ENCODE measurements around the gene TATDN2.

The TATDN2 gene

GRCh38 chr3:10238345-10239183, 9.7 kb upstream of the TATDN2 start:
- Histone ChIP-seq H3K4me2 (ENCODE audit: low read length) (no peak overlapping the region), H2AFZ (no peak overlapping the region), H3K36me3 (ENCODE audit: control insufficient read depth, insufficient read depth, low read length) (no peaks in the 10 kb centered on the region), H3K9me3 (ENCODE audit: control insufficient read depth, low read length) (no peaks in the 10 kb centered on the region), H3K4me3 (ENCODE audit: low read depth, low read length) (no peak overlapping the region), H3K9ac (no peak overlapping the region), H3K27me3 (ENCODE audit: control insufficient read depth, insufficient read depth, low read length) (no peaks in the 10 kb centered on the region), H3K27ac (no peak overlapping the region), H3K79me2 (no peaks in the 10 kb centered on the region), H3K4me1 (no peaks in the 10 kb centered on the region)
- TF ChIP-seq, protein P1, sequence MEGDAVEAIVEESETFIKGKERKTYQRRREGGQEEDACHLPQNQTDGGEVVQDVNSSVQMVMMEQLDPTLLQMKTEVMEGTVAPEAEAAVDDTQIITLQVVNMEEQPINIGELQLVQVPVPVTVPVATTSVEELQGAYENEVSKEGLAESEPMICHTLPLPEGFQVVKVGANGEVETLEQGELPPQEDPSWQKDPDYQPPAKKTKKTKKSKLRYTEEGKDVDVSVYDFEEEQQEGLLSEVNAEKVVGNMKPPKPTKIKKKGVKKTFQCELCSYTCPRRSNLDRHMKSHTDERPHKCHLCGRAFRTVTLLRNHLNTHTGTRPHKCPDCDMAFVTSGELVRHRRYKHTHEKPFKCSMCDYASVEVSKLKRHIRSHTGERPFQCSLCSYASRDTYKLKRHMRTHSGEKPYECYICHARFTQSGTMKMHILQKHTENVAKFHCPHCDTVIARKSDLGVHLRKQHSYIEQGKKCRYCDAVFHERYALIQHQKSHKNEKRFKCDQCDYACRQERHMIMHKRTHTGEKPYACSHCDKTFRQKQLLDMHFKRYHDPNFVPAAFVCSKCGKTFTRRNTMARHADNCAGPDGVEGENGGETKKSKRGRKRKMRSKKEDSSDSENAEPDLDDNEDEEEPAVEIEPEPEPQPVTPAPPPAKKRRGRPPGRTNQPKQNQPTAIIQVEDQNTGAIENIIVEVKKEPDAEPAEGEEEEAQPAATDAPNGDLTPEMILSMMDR (IDR thresholded peaks at IDR 0.05) = no peak

DNA sequence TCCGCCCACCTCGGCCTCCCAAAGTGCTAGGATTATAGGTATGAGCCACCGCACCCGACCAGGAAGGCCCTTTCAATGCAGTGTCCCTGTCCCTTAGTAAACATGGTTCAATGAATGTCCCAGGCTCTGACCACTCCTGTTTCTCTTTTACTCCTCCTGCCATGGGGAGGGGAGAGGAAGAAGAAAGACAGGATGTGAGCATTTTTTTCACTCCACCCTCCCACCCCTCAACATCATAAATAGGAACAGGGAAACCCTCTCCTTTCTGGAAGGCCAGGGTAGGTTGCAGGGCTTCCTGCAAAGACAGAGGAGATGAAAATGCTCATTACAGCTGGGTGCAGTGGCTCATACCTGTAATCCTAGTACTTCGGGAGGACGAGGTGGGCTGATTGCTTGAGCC, 7.5 kb upstream of the TATDN2 start:
- TF ChIP-seq, protein P1 (IDR thresholded peaks at IDR 0.05) = no peak
- H3K4me1 ChIP-seq = no peaks in the 10 kb centered on the region
- H3K27ac ChIP-seq = no peak overlapping the region
- H3K79me2 ChIP-seq = no peaks in the 10 kb centered on the region
- H3K9me3 ChIP-seq (ENCODE audit: control insufficient read depth, low read length) = no peaks in the 10 kb centered on the region
- no peaks in the 10 kb centered on the region for H3K27me3 ChIP-seq (ENCODE audit: control insufficient read depth, insufficient read depth, low read length)
- no peak overlapping the region for H3K4me2 ChIP-seq (ENCODE audit: low read length)
- H3K9ac ChIP-seq = no peak overlapping the region
- no peak overlapping the region for H3K4me3 ChIP-seq (ENCODE audit: low read depth, low read length)
- no peaks in the 10 kb centered on the region for H3K36me3 ChIP-seq (ENCODE audit: control insufficient read depth, insufficient read depth, low read length)
- H2AFZ ChIP-seq = no peak overlapping the region

- Histone ChIP-seq H3K79me2 (peaks cover 1% of the 10 kb centered on the region), H3K4me2 (ENCODE audit: low read length) (no peak overlapping the region), H3K4me3 (ENCODE audit: low read depth, low read length) (no peak overlapping the region), H3K27me3 (ENCODE audit: control insufficient read depth, insufficient read depth, low read length) (no peaks in the 10 kb centered on the region), H3K4me1 (no peaks in the 10 kb centered on the region), H3K36me3 (ENCODE audit: control insufficient read depth, insufficient read depth, low read length) (no peaks in the 10 kb centered on the region), H2AFZ (peak overlapping the region; percentile 3), H3K9me3 (ENCODE audit: control insufficient read depth, low read length) (no peaks in the 10 kb centered on the region), H3K27ac (no peak overlapping the region), H3K9ac (no peak overlapping the region)
- TF ChIP-seq, protein P1 (IDR thresholded peaks at IDR 0.05) = no peak
These were observed 5.8 kb upstream of the TATDN2 start for GRCh38 chr3:10242182-10243065.

DNA sequence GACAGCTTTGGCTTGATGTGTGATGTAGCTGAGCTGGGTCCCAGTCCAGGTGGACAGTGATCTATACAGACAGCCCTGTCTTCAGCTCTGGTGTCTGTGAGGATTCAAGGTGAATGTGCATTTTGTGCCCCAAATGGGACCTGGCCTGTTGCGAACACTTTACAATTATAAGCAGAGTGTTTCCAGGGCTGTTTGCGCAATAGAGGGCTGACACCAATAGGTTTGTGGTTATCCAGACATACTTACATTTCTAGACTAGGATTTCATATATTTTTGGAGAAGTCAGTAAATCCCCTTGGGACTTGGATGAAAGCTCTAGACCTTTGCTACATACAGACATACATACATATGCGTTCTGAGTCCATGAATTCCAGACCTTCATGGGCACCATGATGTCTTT, 4.2 kb upstream of the TATDN2 start:
- no peaks in the 10 kb centered on the region for H3K27me3 ChIP-seq (ENCODE audit: control insufficient read depth, insufficient read depth, low read length)
- no peak overlapping the region for H2AFZ ChIP-seq
- no peak overlapping the region for H3K4me2 ChIP-seq (ENCODE audit: low read length)
- H3K27ac ChIP-seq = no peak overlapping the region
- no peak overlapping the region for H3K4me3 ChIP-seq (ENCODE audit: low read depth, low read length)
- H3K36me3 ChIP-seq (ENCODE audit: control insufficient read depth, insufficient read depth, low read length) = no peaks in the 10 kb centered on the region
- no peak overlapping the region for H3K9ac ChIP-seq
- TF ChIP-seq, protein P1 (IDR thresholded peaks at IDR 0.05) = no peak
- H3K4me1 ChIP-seq = peaks cover 3% of the 10 kb centered on the region
- H3K79me2 ChIP-seq = peaks cover 6% of the 10 kb centered on the region
- no peaks in the 10 kb centered on the region for H3K9me3 ChIP-seq (ENCODE audit: control insufficient read depth, low read length)

Measured in parathyroid adenoma (tissue), 2 donors.